ENCODE data around the gene COL23A1. TPM values are rescaled to one million over a fixed set of nuclear protein-coding genes. Genes with fewer than 3 reads are reported as not detected.

The COL23A1 gene
- polyA plus RNA-seq, 2 donors: 0.59 to 0.75 TPM

GRCh38 chr5:178476531-178476930 is 113.7 kb downstream of the COL23A1 start:
- no peaks in the 10 kb centered on the region for H3K36me3 ChIP-seq (ENCODE audit: control insufficient read depth in 2 of 2, insufficient read depth in 2 of 2, low read length in 1 of 2)
- no peak overlapping the region for H3K27ac ChIP-seq (ENCODE audit: low read depth in 2 of 2, low read length in 1 of 2)
- no peak overlapping the region for H3K4me3 ChIP-seq (ENCODE audit: low read depth in 1 of 2, low read length in 2 of 2)
- peaks cover 0 to 5% of the 10 kb centered on the region in 2 donors for H3K9me3 ChIP-seq (ENCODE audit: control insufficient read depth in 2 of 2, insufficient read depth in 1 of 2, low read depth in 1 of 2, low read length in 1 of 2)
- peaks cover 2 to 4% of the 10 kb centered on the region in 2 donors for H3K4me1 ChIP-seq (ENCODE audit: control insufficient read depth in 2 of 2, insufficient read depth in 2 of 2, low read length in 1 of 2)
- WGBS, 2 donors: 90 to 91% methylated on average over 8 of the region's 8 CpGs
- no peaks in the 10 kb centered on the region for H3K27me3 ChIP-seq (ENCODE audit: control insufficient read depth in 1 of 2, insufficient read depth in 2 of 2, low read length in 2 of 2)

DNA sequence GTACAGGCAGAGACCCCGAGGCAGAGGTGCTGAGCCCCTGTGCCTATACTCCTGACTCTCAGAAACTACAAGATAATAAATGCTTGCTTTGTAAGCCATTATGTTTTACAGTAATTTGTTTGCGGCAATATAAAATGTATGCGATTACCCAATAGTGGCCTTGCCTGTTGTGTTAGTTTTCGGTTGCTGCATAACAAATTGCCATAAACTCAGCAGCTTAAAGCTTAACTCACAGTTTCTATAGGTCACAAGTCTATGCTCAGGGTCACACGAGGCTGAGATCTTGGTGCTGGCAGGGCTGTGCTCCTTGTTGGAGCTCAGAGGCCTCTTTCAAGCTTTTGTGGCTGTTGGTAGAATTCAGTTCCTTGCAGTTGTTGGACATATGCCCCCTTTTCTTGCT is 114.8 kb downstream of the COL23A1 start:
- H3K4me3 ChIP-seq (ENCODE audit: low read depth in 1 of 2, low read length in 2 of 2): no peak overlapping the region
- no peaks in the 10 kb centered on the region for H3K36me3 ChIP-seq (ENCODE audit: control insufficient read depth in 2 of 2, insufficient read depth in 2 of 2, low read length in 1 of 2)
- WGBS, 2 donors: 88 to 89% methylated on average over 5 of the region's 5 CpGs
- H3K9me3 ChIP-seq (ENCODE audit: control insufficient read depth in 2 of 2, insufficient read depth in 1 of 2, low read depth in 1 of 2, low read length in 1 of 2): peaks cover 0 to 5% of the 10 kb centered on the region in 2 donors
- H3K27me3 ChIP-seq (ENCODE audit: control insufficient read depth in 1 of 2, insufficient read depth in 2 of 2, low read length in 2 of 2): no peaks in the 10 kb centered on the region
- H3K27ac ChIP-seq (ENCODE audit: low read depth in 2 of 2, low read length in 1 of 2): no peak overlapping the region
- peaks cover 2 to 4% of the 10 kb centered on the region in 2 donors for H3K4me1 ChIP-seq (ENCODE audit: control insufficient read depth in 2 of 2, insufficient read depth in 2 of 2, low read length in 1 of 2)

- no peaks in the 10 kb centered on the region for H3K27me3 ChIP-seq (ENCODE audit: control insufficient read depth in 1 of 2, insufficient read depth in 2 of 2, low read length in 2 of 2)
- peaks cover 2 to 4% of the 10 kb centered on the region in 2 donors for H3K4me1 ChIP-seq (ENCODE audit: control insufficient read depth in 2 of 2, insufficient read depth in 2 of 2, low read length in 1 of 2)
- no peak overlapping the region for H3K4me3 ChIP-seq (ENCODE audit: low read depth in 1 of 2, low read length in 2 of 2)
- peaks cover 0 to 5% of the 10 kb centered on the region in 2 donors for H3K9me3 ChIP-seq (ENCODE audit: control insufficient read depth in 2 of 2, insufficient read depth in 1 of 2, low read depth in 1 of 2, low read length in 1 of 2)
- H3K27ac ChIP-seq (ENCODE audit: low read depth in 2 of 2, low read length in 1 of 2): no peak overlapping the region
- H3K36me3 ChIP-seq (ENCODE audit: control insufficient read depth in 2 of 2, insufficient read depth in 2 of 2, low read length in 1 of 2): no peaks in the 10 kb centered on the region
- WGBS, 2 donors: 66 to 85% methylated on average over 7 of the region's 7 CpGs
Observed at GRCh38 chr5:178474562-178475184, 115.5 kb downstream of the COL23A1 start.

DNA sequence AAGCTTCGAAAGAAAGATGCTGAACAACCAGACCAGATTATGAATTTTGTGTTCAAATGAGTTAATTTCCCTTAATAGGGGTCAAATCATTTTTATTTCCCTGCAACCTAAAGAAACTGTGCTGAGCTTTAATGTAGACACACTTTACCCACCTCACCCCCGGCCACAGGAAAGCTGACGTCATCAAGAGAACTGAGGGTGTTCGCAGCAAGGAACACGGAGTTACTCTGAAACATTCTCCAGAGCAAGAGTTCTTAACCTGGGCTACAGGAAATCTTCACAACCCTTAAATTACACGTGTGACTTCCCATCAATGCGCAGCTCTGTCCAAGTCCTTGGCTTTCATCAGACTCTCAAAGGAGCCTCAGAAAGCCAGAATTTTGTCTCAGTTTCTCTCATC is 116.3 kb downstream of the COL23A1 start:
- peaks cover 0 to 5% of the 10 kb centered on the region in 2 donors for H3K9me3 ChIP-seq (ENCODE audit: control insufficient read depth in 2 of 2, insufficient read depth in 1 of 2, low read depth in 1 of 2, low read length in 1 of 2)
- H3K4me3 ChIP-seq (ENCODE audit: low read depth in 1 of 2, low read length in 2 of 2): no peak overlapping the region
- WGBS, 2 donors: 71 to 72% methylated on average over 7 of the region's 7 CpGs
- no peaks in the 10 kb centered on the region for H3K27me3 ChIP-seq (ENCODE audit: control insufficient read depth in 1 of 2, insufficient read depth in 2 of 2, low read length in 2 of 2)
- peaks cover 2 to 4% of the 10 kb centered on the region in 2 donors for H3K4me1 ChIP-seq (ENCODE audit: control insufficient read depth in 2 of 2, insufficient read depth in 2 of 2, low read length in 1 of 2)
- no peaks in the 10 kb centered on the region for H3K36me3 ChIP-seq (ENCODE audit: control insufficient read depth in 2 of 2, insufficient read depth in 2 of 2, low read length in 1 of 2)
- H3K27ac ChIP-seq (ENCODE audit: low read depth in 2 of 2, low read length in 1 of 2): no peak overlapping the region

DNA sequence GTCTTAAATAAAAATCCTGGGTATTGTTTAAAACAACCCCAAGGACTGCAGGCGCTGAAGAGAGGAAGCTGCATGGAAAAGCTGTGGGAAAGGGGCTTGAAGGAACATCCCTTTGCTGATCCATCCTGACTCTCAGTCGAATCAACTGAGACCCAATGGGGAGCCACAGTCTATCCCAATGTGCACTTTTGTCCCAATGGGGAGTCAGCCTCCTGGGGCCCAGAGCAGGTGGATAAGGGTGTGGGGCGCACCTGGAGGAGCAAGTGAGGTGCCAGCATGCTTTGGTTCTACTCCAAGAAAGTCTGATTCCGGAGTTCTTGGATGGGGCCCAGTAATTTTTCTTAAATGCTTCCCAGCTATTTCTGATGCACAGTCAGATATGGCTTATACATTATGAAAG is 118.1 kb downstream of the COL23A1 start:
- no peak overlapping the region for H3K27ac ChIP-seq (ENCODE audit: low read depth in 2 of 2, low read length in 1 of 2)
- no peaks in the 10 kb centered on the region for H3K36me3 ChIP-seq (ENCODE audit: control insufficient read depth in 2 of 2, insufficient read depth in 2 of 2, low read length in 1 of 2)
- H3K4me3 ChIP-seq (ENCODE audit: low read depth in 1 of 2, low read length in 2 of 2): no peak overlapping the region
- 48 to 52% methylated on average over 4 of the region's 4 CpGs for WGBS, 2 donors
- peaks cover 0 to 8% of the 10 kb centered on the region in 2 donors for H3K4me1 ChIP-seq (ENCODE audit: control insufficient read depth in 2 of 2, insufficient read depth in 2 of 2, low read length in 1 of 2)
- H3K9me3 ChIP-seq (ENCODE audit: control insufficient read depth in 2 of 2, insufficient read depth in 1 of 2, low read depth in 1 of 2, low read length in 1 of 2): peaks cover 0 to 5% of the 10 kb centered on the region in 2 donors
- no peaks in the 10 kb centered on the region for H3K27me3 ChIP-seq (ENCODE audit: control insufficient read depth in 1 of 2, insufficient read depth in 2 of 2, low read length in 2 of 2)

- 43 to 48% methylated on average over 8 of the region's 8 CpGs for WGBS, 2 donors
- Histone ChIP-seq H3K27ac (ENCODE audit: low read depth in 2 of 2, low read length in 1 of 2) (no peak overlapping the region), H3K27me3 (ENCODE audit: control insufficient read depth in 1 of 2, insufficient read depth in 2 of 2, low read length in 2 of 2) (no peaks in the 10 kb centered on the region), H3K4me1 (ENCODE audit: control insufficient read depth in 2 of 2, insufficient read depth in 2 of 2, low read length in 1 of 2) (peaks cover 0 to 9% of the 10 kb centered on the region in 2 donors), H3K4me3 (ENCODE audit: low read depth in 1 of 2, low read length in 2 of 2) (no peak overlapping the region), H3K36me3 (ENCODE audit: control insufficient read depth in 2 of 2, insufficient read depth in 2 of 2, low read length in 1 of 2) (no peaks in the 10 kb centered on the region), H3K9me3 (ENCODE audit: control insufficient read depth in 2 of 2, insufficient read depth in 1 of 2, low read depth in 1 of 2, low read length in 1 of 2) (peaks cover 0 to 5% of the 10 kb centered on the region in 2 donors)
Observed at GRCh38 chr5:178471711-178472110, 118.5 kb downstream of the COL23A1 start.

GRCh38 chr5:178470760-178471025 is 119.5 kb downstream of the COL23A1 start:
- peaks cover 0 to 9% of the 10 kb centered on the region in 2 donors for H3K4me1 ChIP-seq (ENCODE audit: control insufficient read depth in 2 of 2, insufficient read depth in 2 of 2, low read length in 1 of 2)
- WGBS, 2 donors: 79 to 94% methylated on average over 6 of the region's 6 CpGs
- no peaks in the 10 kb centered on the region for H3K36me3 ChIP-seq (ENCODE audit: control insufficient read depth in 2 of 2, insufficient read depth in 2 of 2, low read length in 1 of 2)
- H3K4me3 ChIP-seq (ENCODE audit: low read depth in 1 of 2, low read length in 2 of 2): no peak overlapping the region
- no peaks in the 10 kb centered on the region for H3K27me3 ChIP-seq (ENCODE audit: control insufficient read depth in 1 of 2, insufficient read depth in 2 of 2, low read length in 2 of 2)
- no peak overlapping the region for H3K27ac ChIP-seq (ENCODE audit: low read depth in 2 of 2, low read length in 1 of 2)
- peaks cover 0 to 4% of the 10 kb centered on the region in 2 donors for H3K9me3 ChIP-seq (ENCODE audit: control insufficient read depth in 2 of 2, insufficient read depth in 1 of 2, low read depth in 1 of 2, low read length in 1 of 2)

GRCh38 chr5:178469975-178470759 is 120.0 kb downstream of the COL23A1 start:
- no peak overlapping the region for H3K4me3 ChIP-seq (ENCODE audit: low read depth in 1 of 2, low read length in 2 of 2)
- no peak overlapping the region for H3K27ac ChIP-seq (ENCODE audit: low read depth in 2 of 2, low read length in 1 of 2)
- H3K9me3 ChIP-seq (ENCODE audit: control insufficient read depth in 2 of 2, insufficient read depth in 1 of 2, low read depth in 1 of 2, low read length in 1 of 2): peaks cover 0 to 3% of the 10 kb centered on the region in 2 donors
- H3K27me3 ChIP-seq (ENCODE audit: control insufficient read depth in 1 of 2, insufficient read depth in 2 of 2, low read length in 2 of 2): no peaks in the 10 kb centered on the region
- H3K36me3 ChIP-seq (ENCODE audit: control insufficient read depth in 2 of 2, insufficient read depth in 2 of 2, low read length in 1 of 2): no peaks in the 10 kb centered on the region
- 76 to 87% methylated on average over 18 of the region's 18 CpGs for WGBS, 2 donors
- peaks cover 0 to 9% of the 10 kb centered on the region in 2 donors for H3K4me1 ChIP-seq (ENCODE audit: control insufficient read depth in 2 of 2, insufficient read depth in 2 of 2, low read length in 1 of 2)

DNA sequence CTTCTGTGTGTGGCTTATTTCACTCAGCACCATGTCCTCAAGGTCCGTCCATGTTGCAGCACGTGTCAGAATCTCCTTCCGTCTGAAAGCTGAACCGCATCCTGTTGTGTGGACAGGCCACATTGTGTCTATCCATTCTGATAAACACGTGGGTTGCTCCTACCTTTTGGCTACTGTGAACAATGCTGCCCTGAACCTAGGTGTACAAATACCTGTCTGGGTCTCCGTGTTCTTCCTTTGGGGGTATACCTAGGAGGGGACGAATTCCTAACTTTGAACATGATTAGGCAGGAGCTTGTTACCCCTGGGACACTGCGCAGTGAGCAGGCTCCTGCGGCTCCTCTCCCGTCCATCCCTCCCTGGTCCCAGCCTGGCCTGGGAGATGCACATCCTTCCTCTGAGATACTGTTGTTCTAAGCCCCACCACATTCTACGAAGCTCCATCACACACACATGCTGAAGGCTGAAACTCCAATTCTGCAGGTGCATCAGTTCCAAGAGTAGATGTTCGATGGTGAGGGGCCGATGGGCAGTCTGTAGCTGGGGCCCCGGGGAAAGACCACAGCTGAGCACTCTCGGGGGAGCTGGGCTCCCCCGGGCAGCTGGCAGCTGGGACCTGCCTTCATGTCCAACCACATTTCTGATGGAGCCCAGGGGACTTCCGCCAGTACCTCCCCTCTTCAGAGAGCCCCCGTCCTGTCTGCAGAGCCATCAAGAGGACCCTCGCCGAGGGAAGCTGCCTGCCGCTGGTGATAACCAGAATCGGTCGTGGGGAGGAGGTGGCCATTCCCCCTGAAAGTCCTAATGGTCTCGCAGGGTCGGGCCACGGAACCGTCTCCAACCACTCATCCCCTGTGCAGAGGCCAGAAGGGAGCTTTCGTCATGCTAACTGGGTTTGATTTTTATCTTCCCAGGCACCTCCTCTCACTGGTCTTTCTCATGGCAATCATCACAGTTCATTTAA is 120.9 kb downstream of the COL23A1 start:
- H3K4me1 ChIP-seq (ENCODE audit: control insufficient read depth in 2 of 2, insufficient read depth in 2 of 2, low read length in 1 of 2): peaks cover 0 to 9% of the 10 kb centered on the region in 2 donors
- H3K27ac ChIP-seq (ENCODE audit: low read depth in 2 of 2, low read length in 1 of 2): no peak overlapping the region
- no peaks in the 10 kb centered on the region for H3K9me3 ChIP-seq (ENCODE audit: control insufficient read depth in 2 of 2, insufficient read depth in 1 of 2, low read depth in 1 of 2, low read length in 1 of 2)
- no peak overlapping the region for H3K4me3 ChIP-seq (ENCODE audit: low read depth in 1 of 2, low read length in 2 of 2)
- 87 to 90% methylated on average over 28 of the region's 28 CpGs for whole genome bisulfite sequencing, 2 donors
- H3K36me3 ChIP-seq (ENCODE audit: control insufficient read depth in 2 of 2, insufficient read depth in 2 of 2, low read length in 1 of 2): no peaks in the 10 kb centered on the region
- H3K27me3 ChIP-seq (ENCODE audit: control insufficient read depth in 1 of 2, insufficient read depth in 2 of 2, low read length in 2 of 2): no peaks in the 10 kb centered on the region
